Measurements from ENCODE around the gene TMC7.

DNA sequence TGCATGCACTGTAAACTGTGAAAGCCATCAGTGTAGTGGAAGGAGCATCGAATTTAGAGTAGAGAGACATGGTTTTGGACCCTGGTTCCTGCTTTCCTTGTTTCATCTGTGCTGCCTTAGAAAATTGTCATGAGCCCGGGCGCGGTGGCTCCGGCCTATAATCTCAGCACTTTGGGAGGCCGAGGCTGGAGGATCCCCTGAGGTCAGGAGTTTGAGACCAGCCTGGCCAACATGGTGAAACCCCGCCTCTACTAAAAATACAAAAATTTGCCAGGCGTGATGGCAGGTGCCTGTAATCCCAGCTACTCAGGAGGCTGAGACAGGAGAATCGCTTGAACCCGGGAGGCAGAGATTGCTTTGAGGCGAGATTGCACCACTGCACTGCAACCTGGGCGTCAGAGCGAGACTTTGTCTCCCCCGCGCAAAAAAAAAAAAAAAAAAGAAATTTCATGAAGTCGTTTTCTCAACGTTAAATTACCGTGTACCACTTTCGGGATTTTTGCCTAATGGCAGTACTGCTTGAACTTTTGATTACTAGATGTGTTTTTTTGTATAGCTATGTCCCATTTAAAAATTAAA, 84.6 kb downstream of the TMC7 start:
- TF ChIP-seq EZH2 (IDR thresholded peaks at IDR 0.05; ENCODE audit: low read length, missing control alignments): no peak
- TF ChIP-seq, protein P1, sequence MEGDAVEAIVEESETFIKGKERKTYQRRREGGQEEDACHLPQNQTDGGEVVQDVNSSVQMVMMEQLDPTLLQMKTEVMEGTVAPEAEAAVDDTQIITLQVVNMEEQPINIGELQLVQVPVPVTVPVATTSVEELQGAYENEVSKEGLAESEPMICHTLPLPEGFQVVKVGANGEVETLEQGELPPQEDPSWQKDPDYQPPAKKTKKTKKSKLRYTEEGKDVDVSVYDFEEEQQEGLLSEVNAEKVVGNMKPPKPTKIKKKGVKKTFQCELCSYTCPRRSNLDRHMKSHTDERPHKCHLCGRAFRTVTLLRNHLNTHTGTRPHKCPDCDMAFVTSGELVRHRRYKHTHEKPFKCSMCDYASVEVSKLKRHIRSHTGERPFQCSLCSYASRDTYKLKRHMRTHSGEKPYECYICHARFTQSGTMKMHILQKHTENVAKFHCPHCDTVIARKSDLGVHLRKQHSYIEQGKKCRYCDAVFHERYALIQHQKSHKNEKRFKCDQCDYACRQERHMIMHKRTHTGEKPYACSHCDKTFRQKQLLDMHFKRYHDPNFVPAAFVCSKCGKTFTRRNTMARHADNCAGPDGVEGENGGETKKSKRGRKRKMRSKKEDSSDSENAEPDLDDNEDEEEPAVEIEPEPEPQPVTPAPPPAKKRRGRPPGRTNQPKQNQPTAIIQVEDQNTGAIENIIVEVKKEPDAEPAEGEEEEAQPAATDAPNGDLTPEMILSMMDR (conservative IDR thresholded peaks at IDR 0.05 in 1 of 2, IDR thresholded peaks at IDR 0.05 in 1 of 2; ENCODE audit: low read depth in 1 of 2, low read length in 2 of 2): no peak
